ENCODE measurements around the gene DNAH2. TPM values are rescaled to one million over a fixed set of nuclear protein-coding genes. Genes with fewer than 3 reads are reported as not detected.

DNAH2 gene
- total RNA-seq, 2 donors from 2014 or later, result under 0.01 TPM; not detected in 1

DNA sequence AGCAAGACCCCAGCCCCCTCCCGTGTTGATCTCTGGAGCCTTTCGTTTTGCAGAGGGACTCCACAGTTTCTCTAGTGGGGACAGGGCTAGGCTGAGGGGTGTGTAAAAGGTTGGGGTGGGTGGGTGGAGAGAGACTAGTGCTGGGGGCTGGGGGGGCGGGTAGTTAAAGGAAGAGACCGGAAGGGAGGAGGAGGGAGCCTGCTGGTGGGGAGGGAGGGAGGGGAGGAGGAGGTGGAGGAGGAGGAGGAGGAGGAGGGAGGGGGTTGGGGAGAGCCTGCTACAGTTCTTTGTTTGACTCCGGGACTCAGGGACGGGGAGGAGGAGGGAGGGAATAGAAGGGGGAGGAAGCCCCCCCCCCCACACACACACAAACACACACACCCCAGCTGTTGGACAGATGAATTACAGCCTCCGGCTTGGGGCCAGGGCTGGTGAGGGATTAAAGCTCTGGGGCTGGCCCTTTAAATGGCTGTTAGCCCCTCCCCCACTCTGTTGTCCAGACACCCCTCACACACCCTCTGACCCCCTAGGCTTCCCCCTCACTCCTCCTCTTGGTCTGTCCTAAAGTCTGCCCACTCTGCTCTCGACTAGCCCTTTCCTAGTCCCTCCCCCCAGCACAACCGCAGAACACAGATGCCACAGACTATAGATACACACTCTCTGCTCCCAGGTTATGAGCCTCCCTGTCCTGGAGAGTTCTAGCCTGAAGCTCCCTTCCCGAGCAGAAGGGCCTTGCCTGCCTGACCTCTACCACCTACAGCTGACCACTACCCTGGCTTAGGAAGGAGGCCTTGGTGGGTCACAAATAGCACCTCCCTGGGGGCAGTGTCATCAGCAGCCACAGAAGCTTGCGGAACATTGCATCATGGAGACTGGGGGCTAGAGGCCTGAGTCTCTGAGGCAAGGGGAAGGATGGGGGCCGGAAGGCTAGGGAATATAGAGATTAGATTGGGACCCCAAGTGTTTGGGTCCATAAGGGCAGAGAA lies 120.8 kb downstream of the DNAH2 start:
- Histone ChIP-seq H3K27ac (no peak overlapping the region), H3K27me3 (replicated peaks; ENCODE audit: insufficient read depth) (no peaks in the 10 kb centered on the region), H3K4me3 (peak overlapping the region; percentile 80), H3K9me3 (no peaks in the 10 kb centered on the region), H3K4me1 (ENCODE audit: control insufficient read depth in 1 of 2, low read depth in 2 of 2) (peaks cover 21 to 35% of the 10 kb centered on the region in 2 donors), H3K36me3 (no peaks in the 10 kb centered on the region)
- no peak for ATAC-seq (ENCODE audit: insufficient number of reproducible peaks, low FRiP score, low read depth)
- TF ChIP-seq, protein P1, sequence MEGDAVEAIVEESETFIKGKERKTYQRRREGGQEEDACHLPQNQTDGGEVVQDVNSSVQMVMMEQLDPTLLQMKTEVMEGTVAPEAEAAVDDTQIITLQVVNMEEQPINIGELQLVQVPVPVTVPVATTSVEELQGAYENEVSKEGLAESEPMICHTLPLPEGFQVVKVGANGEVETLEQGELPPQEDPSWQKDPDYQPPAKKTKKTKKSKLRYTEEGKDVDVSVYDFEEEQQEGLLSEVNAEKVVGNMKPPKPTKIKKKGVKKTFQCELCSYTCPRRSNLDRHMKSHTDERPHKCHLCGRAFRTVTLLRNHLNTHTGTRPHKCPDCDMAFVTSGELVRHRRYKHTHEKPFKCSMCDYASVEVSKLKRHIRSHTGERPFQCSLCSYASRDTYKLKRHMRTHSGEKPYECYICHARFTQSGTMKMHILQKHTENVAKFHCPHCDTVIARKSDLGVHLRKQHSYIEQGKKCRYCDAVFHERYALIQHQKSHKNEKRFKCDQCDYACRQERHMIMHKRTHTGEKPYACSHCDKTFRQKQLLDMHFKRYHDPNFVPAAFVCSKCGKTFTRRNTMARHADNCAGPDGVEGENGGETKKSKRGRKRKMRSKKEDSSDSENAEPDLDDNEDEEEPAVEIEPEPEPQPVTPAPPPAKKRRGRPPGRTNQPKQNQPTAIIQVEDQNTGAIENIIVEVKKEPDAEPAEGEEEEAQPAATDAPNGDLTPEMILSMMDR (IDR thresholded peaks at IDR 0.05), result no peak
- no peak for DNase-seq (ENCODE audit: low spot score)

DNA sequence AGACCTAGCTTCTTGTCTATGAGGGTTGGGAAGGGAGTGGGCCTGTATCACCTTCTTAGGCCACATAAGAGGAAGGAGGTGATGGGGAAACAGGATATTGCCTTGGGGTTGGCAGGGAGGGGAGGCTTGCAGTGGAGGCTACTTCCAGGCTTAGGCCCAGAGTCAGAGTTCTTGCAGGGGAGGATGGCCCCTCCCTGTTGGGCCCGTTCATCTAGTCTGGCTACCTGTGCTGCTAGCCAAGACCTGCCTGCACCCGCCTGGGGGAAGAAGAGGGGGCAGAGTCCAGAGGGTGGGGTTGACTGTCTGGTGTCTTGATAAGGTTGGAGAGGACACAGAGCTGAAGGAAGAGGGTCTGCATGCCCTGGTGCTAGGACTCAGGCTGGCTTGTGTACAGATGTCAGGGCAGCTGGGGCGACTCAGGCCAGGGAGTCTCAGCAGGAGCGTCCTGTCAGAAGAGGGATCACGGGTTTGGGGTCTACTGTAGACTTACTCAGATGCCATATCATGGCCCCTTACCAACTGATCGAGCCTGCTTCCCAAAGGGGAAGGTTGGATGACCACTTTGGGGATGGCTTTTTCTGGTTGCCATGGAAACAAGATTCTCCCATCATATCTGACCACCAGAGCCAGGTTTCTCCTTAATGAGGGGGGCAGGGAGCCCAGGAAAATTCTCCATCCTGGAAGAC lies 121.8 kb downstream of the DNAH2 start:
- DNase-seq (ENCODE audit: low spot score) (no peak), ATAC-seq (ENCODE audit: insufficient number of reproducible peaks, low FRiP score, low read depth) (no peak)
- TF ChIP-seq, protein P1 (IDR thresholded peaks at IDR 0.05), result no peak
- Histone ChIP-seq H3K9me3 (no peaks in the 10 kb centered on the region), H3K27ac (no peak overlapping the region), H3K4me3 (no peak overlapping the region), H3K36me3 (no peaks in the 10 kb centered on the region), H3K4me1 (ENCODE audit: control insufficient read depth in 1 of 2, low read depth in 2 of 2) (peaks cover 21 to 35% of the 10 kb centered on the region in 2 donors), H3K27me3 (replicated peaks; ENCODE audit: insufficient read depth) (no peaks in the 10 kb centered on the region)

DNA sequence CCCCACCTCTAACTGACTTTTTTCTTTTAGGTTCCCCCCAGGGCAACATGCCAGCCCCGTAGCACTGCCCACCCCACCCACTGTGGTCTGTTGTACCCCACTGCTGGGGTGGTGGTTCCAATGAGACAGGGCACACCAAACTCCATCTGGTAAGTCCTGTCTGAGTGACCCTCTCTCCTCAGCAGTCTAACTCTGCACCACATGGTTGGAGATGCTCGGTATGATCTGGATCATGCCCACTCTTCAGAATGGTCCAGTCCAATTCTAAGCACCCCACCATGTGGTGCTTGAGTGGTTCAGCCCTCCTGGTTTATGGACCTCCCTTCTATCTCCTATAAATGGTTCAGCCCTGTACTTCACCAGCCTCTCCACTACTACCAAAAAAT lies 122.3 kb downstream of the DNAH2 start:
- ATAC-seq (ENCODE audit: insufficient number of reproducible peaks, low FRiP score, low read depth), result no peak
- no peak for DNase-seq (ENCODE audit: low spot score)
- H3K4me1 ChIP-seq (ENCODE audit: control insufficient read depth in 1 of 2, low read depth in 2 of 2), result peaks cover 21 to 35% of the 10 kb centered on the region in 2 donors
- no peak overlapping the region for H3K4me3 ChIP-seq
- TF ChIP-seq, protein P1 (IDR thresholded peaks at IDR 0.05), result no peak
- no peaks in the 10 kb centered on the region for H3K36me3 ChIP-seq
- no peaks in the 10 kb centered on the region for H3K9me3 ChIP-seq
- H3K27me3 ChIP-seq (replicated peaks; ENCODE audit: insufficient read depth), result no peaks in the 10 kb centered on the region
- no peak overlapping the region for H3K27ac ChIP-seq

DNA sequence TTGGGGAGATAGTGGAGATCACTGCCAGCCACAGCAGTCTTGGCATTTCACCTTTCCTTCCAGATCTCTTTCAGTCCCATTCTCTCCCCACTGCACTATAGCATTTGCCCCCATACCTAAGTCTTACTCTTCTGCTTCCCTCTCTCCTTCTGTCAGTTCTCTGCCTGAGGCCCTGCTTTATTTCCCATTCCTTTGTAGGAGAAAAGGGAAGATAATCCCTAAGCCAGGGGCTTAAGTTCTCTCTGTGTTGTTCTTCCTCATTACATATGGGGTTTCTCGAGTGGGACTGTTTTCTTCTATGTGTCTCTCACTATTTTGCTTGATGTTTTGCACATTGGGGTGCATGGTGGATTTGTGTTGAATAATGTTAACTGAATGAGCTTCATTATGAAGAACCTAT lies 122.9 kb downstream of the DNAH2 start:
- TF ChIP-seq, protein P1 (IDR thresholded peaks at IDR 0.05), result no peak
- Histone ChIP-seq H3K36me3 (no peaks in the 10 kb centered on the region), H3K9me3 (no peaks in the 10 kb centered on the region), H3K27ac (peak overlapping the region; percentile 98 to 99), H3K27me3 (replicated peaks; ENCODE audit: insufficient read depth) (no peaks in the 10 kb centered on the region), H3K4me1 (ENCODE audit: control insufficient read depth in 1 of 2, low read depth in 2 of 2) (peaks cover 25 to 41% of the 10 kb centered on the region in 2 donors), H3K4me3 (no peak overlapping the region)
- DNase-seq (ENCODE audit: low spot score) (no peak), ATAC-seq (ENCODE audit: insufficient number of reproducible peaks, low FRiP score, low read depth) (no peak)

DNA sequence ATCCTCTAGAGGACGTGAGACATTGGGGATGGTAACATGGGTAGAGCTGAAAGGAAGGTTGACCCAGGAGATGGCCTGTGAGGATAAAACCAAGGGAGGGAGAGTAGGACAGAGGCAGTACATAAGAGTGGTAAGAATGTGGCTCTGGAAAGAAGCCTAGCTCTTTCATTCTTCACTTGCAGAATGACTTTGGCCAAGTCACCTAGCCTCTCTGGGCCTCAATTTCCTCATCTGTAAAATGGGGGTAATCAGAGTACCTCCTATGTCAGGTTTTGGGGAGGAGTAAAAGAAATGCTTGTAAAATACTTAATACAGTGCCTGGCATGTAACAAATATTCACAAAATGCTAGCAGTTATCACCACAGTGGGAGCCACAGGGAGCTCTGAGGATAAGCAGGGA lies 123.3 kb downstream of the DNAH2 start:
- Histone ChIP-seq H3K27me3 (replicated peaks; ENCODE audit: insufficient read depth) (no peaks in the 10 kb centered on the region), H3K9me3 (no peaks in the 10 kb centered on the region), H3K27ac (peak overlapping the region; percentile 98 to 99), H3K4me1 (ENCODE audit: control insufficient read depth in 1 of 2, low read depth in 2 of 2) (peaks cover 28 to 44% of the 10 kb centered on the region in 2 donors), H3K4me3 (peak overlapping the region; percentile 86), H3K36me3 (no peaks in the 10 kb centered on the region)
- TF ChIP-seq, protein P1 (IDR thresholded peaks at IDR 0.05), result no peak
- DNase-seq (ENCODE audit: low spot score), result no peak
- ATAC-seq (ENCODE audit: insufficient number of reproducible peaks, low FRiP score, low read depth), result no peak

Data from thoracic aorta (tissue), 2 donors.